Activated B cell treated with CpG ODN at 0.5 μM for 24 hours (primary cell): ENCODE measurements around the gene OVOL3. TPM values are rescaled to one million over a fixed set of nuclear protein-coding genes. Genes with fewer than 3 reads are reported as not detected.

ENCODE experiments used
- ATAC-seq: fragments of 200-7000 bp; cut with Tn5 transposase; one replicate; pipeline ENCODE4 v1.10.0; 2021; ENCODE audit warnings: low read depth, mild to moderate bottlenecking, moderate library complexity
- CTCF ChIA-PET: fragments of 350-600 bp; sonication (Branson Sonifier 250); formaldehyde crosslinking; loops from one replicate; lab custom pipeline; 2021; ENCODE audit warnings: antibody characterized with exemption; lab: Charles Lee
- POLR2A ChIA-PET: fragments of 350-600 bp; sonication (Branson Sonifier 250); formaldehyde crosslinking; loops from one replicate; lab custom pipeline; 2021; ENCODE audit warnings: antibody characterized with exemption; lab: Charles Lee
- DNase-seq: peaks from one replicate; pipeline ENCODE4 v3.0.0; 2022
- H3K27ac Mint-ChIP-seq: one replicate; pipeline ENCODE4 v1.8.0; 2020; ENCODE audit warnings: mixed read lengths
- H3K27me3 Mint-ChIP-seq: one replicate; pipeline ENCODE4 v1.8.0; 2021; ENCODE audit warnings: mixed read lengths
- H3K36me3 Mint-ChIP-seq: one replicate; pipeline ENCODE4 v1.8.0; 2021; ENCODE audit warnings: low read depth, mixed read lengths
- H3K4me1 Mint-ChIP-seq: one replicate; pipeline ENCODE4 v1.8.0; 2021; ENCODE audit warnings: mixed read lengths
- H3K4me3 Mint-ChIP-seq: one replicate; pipeline ENCODE4 v1.8.0; 2020; ENCODE audit warnings: mild to moderate bottlenecking, mixed read lengths
- H3K9me3 Mint-ChIP-seq: one replicate; pipeline ENCODE4 v1.8.0; 2020; ENCODE audit warnings: mixed read lengths
- CTCF ChIP-seq: fragments of 200-600 bp; IDR thresholded peaks from one replicate; pipeline ENCODE4 v1.8.0; 2022; ENCODE audit warnings: antibody characterized with exemption, mild to moderate bottlenecking
- intact Hi-C: fragments of 100-400 bp; cut with micrococcal nuclease; formaldehyde crosslinking; loops from one replicate; pipeline ENCODE4 v1.15.1; 2024
- total RNA-seq: library from RNA; stranded (reverse); gene quantifications from 2 replicates; pipeline ENCODE4 v1.2.3, GENCODE V29; 2022

The OVOL3 gene
- total RNA-seq, 1 donor from 2014 or later: not detected

DNA sequence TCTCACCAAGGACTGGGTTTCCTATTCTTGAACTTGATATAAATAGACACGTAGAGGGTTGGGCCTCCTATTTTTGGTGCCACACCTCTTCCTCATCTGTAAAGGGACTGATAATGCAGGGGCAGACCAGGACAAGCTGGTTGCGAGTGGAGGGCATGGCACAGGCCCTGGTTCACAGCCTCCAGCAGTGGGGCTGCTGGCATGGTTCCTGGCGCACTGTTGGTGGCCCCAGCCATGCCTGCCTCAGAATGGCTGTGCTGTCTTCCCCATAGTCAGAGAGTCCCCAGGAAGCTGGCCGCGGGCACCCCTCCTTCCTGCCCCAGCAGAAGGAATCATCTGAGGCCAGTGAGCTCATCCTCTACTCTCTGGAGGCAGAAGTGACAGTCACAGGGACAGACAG, 10.5 kb upstream of the OVOL3 start:
- ChIA-PET POLR2A (no interaction called here), CTCF (no interaction called here)
- H3K9me3 Mint-ChIP-seq: no peaks in the 10 kb centered on the region
- TF ChIP-seq CTCF: no peak
- intact Hi-C loops: no loop called here
- no peak for DNase-seq
- no peaks in the 10 kb centered on the region for H3K27me3 Mint-ChIP-seq
- H3K27ac Mint-ChIP-seq: no peak overlapping the region
- no peak overlapping the region for H3K4me3 Mint-ChIP-seq
- H3K36me3 Mint-ChIP-seq: no peaks in the 10 kb centered on the region
- ATAC-seq: no peak
- no peaks in the 10 kb centered on the region for H3K4me1 Mint-ChIP-seq

- DNase-seq: no peak
- no peaks in the 10 kb centered on the region for H3K4me1 Mint-ChIP-seq
- ChIA-PET POLR2A (no interaction called here), CTCF (no interaction called here)
- intact Hi-C loops: no loop called here
- H3K36me3 Mint-ChIP-seq: no peaks in the 10 kb centered on the region
- H3K9me3 Mint-ChIP-seq: no peaks in the 10 kb centered on the region
- no peak for TF ChIP-seq CTCF
- no peak overlapping the region for H3K27ac Mint-ChIP-seq
- H3K4me3 Mint-ChIP-seq: no peak overlapping the region
- no peaks in the 10 kb centered on the region for H3K27me3 Mint-ChIP-seq
- no peak for ATAC-seq
Observed at GRCh38 chr19:36101550-36102327, 9.2 kb upstream of the OVOL3 start.

DNA sequence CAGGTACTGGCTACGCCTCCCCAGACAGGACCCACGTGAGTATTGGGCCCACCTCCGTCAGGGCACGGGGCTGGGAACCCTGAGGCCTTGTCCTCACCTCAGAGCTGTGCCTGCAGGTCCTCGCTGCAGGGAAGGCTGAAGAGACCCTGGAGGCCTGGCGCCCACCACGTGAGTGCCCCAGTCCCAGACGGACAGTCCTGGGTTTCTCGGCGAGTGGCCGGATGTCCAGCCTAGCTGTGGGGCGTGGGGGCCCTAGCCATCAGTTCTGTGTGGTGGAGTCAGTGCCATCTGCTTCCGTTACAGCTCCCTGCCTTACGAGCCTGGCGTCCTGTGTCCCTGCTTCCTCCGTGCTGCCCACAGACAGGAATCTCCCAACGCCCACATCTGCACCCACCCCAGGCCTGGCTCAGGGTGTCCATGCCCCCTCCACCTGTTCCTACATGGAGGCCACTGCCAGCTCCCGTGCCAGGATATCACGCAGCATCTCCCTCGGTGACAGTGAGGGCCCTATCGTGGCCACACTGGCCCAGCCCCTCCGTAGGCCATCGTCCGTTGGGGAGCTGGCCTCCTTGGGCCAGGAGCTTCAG, 7.8 kb upstream of the OVOL3 start:
- Mint-ChIP-seq H3K27me3 (no peaks in the 10 kb centered on the region), H3K9me3 (no peaks in the 10 kb centered on the region), H3K4me1 (no peaks in the 10 kb centered on the region), H3K4me3 (no peak overlapping the region), H3K36me3 (no peaks in the 10 kb centered on the region), H3K27ac (no peak overlapping the region)
- no peak for ATAC-seq
- no peak for DNase-seq
- POLR2A ChIA-PET: no interaction called here
- intact Hi-C loops: no loop called here
- CTCF ChIA-PET: no interaction called here
- TF ChIP-seq CTCF: no peak

- DNase-seq: no peak
- no peak for ATAC-seq
- CTCF ChIA-PET: no interaction called here
- intact Hi-C loops: no loop called here
- Mint-ChIP-seq H3K27me3 (no peaks in the 10 kb centered on the region), H3K4me3 (no peak overlapping the region), H3K36me3 (no peaks in the 10 kb centered on the region), H3K27ac (no peak overlapping the region), H3K9me3 (no peaks in the 10 kb centered on the region), H3K4me1 (no peaks in the 10 kb centered on the region)
- POLR2A ChIA-PET: no interaction called here
- TF ChIP-seq CTCF: no peak
Observed at GRCh38 chr19:36103842-36104552, 6.9 kb upstream of the OVOL3 start.

- Mint-ChIP-seq H3K36me3 (peaks cover 5% of the 10 kb centered on the region), H3K4me1 (no peaks in the 10 kb centered on the region), H3K9me3 (no peaks in the 10 kb centered on the region), H3K27ac (no peak overlapping the region), H3K27me3 (no peaks in the 10 kb centered on the region), H3K4me3 (no peak overlapping the region)
- CTCF ChIA-PET: no interaction called here
- TF ChIP-seq CTCF: no peak
- no peak for ATAC-seq
- DNase-seq: no peak
- intact Hi-C loops: no loop called here
- POLR2A ChIA-PET: no interaction called here
Observed at GRCh38 chr19:36106441-36106840, 4.5 kb upstream of the OVOL3 start.
